ENCODE data around the gene CFAP299. TPM values are rescaled to one million over a fixed set of nuclear protein-coding genes. Genes with fewer than 3 reads are reported as not detected.
A peak's percentile ranks its signal among the peaks of the same experiment; 100 is the strongest.

The CFAP299 gene
- total RNA-seq, 4 donors from 2014 or later: 0.79 TPM; not detected in 3

DNA sequence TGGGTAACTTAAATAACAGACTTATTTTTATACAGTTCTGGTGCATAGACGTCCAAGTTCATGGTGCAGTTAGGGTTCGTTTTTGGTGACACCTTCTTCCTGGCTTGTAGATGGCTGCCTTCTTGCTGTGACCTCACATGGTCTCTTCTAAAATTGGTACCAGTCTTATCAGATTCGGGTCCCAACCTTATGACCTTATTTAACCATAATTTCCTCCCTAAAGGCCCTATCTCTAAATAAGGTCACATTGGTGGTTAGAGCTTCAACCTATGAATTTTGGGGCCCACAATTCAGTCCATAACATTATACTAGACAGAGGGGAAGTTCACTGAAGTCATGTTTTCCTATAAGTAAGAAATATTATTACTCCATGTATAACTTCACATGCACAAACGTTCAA is 128.0 kb downstream of the CFAP299 start:
- ATAC-seq (ENCODE audit: low FRiP score) (no peak), DNase-seq (ENCODE audit: low spot score) (no peak)
- TF ChIP-seq, protein P1, sequence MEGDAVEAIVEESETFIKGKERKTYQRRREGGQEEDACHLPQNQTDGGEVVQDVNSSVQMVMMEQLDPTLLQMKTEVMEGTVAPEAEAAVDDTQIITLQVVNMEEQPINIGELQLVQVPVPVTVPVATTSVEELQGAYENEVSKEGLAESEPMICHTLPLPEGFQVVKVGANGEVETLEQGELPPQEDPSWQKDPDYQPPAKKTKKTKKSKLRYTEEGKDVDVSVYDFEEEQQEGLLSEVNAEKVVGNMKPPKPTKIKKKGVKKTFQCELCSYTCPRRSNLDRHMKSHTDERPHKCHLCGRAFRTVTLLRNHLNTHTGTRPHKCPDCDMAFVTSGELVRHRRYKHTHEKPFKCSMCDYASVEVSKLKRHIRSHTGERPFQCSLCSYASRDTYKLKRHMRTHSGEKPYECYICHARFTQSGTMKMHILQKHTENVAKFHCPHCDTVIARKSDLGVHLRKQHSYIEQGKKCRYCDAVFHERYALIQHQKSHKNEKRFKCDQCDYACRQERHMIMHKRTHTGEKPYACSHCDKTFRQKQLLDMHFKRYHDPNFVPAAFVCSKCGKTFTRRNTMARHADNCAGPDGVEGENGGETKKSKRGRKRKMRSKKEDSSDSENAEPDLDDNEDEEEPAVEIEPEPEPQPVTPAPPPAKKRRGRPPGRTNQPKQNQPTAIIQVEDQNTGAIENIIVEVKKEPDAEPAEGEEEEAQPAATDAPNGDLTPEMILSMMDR (IDR thresholded peaks at IDR 0.05): no peak

DNA sequence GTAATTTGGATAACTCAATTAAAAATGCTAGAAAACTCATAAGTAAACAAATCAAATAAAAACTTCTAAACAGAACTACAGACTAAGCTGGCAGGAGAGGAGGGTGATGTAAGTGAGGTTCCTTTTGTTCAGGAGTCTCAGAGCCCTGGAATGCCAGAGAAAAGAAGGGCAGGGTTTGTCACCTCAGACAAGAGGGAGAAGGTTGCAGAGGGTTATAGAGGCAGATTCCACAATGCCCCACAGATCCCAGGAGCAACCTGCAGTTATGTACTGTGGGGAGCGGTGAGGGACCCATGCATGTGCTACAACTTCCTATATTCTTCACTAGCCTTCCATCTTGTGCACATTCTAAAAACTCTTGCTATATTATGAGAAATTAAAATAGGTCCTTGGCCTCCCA is 129.7 kb downstream of the CFAP299 start:
- ATAC-seq (ENCODE audit: low FRiP score) (no peak), DNase-seq (ENCODE audit: low spot score) (no peak)
- TF ChIP-seq, protein P1 (IDR thresholded peaks at IDR 0.05): no peak

DNA sequence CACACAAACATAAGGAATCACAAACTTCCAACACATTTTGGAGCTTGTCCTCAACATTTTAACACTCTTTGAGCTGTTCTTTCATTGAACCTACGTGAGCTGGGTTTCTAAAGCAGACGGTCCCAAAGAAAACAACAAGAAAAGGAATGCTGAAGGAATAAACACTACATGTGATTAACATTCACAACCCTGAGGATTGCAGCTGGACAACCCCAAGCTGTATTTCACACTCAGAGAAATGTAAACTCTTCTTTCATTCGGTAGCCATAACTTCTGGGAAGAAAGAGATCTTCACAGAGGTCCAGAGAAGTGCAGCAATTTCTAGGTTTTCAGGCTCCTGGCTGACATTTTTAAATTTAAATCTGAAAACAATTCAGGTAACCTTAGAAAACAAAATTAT is 130.2 kb downstream of the CFAP299 start:
- DNase-seq (ENCODE audit: low spot score) (no peak), ATAC-seq (ENCODE audit: low FRiP score) (no peak)
- TF ChIP-seq, protein P1 (IDR thresholded peaks at IDR 0.05): no peak

DNA sequence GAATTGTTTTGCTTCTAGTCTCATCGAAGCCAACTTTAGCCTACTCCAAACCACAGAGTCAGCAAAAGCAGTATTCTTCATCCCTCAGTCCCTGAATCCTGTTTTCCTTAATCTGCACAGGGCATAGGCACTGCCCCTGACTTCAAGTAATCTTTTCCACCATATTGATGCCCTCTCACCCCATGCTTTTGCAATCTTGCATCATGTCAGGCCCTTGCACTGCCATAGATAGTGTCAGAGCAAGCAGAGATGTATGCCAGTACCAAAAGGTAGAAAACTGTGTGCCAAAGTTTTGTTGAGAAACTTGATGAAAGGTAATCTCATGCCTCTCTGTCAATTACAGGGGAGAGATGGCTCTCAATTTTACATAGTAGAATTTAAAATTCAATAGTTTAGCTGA is 131.1 kb downstream of the CFAP299 start:
- no peak for ATAC-seq (ENCODE audit: low FRiP score)
- no peak for DNase-seq (ENCODE audit: low spot score)
- TF ChIP-seq, protein P1 (IDR thresholded peaks at IDR 0.05): no peak

DNA sequence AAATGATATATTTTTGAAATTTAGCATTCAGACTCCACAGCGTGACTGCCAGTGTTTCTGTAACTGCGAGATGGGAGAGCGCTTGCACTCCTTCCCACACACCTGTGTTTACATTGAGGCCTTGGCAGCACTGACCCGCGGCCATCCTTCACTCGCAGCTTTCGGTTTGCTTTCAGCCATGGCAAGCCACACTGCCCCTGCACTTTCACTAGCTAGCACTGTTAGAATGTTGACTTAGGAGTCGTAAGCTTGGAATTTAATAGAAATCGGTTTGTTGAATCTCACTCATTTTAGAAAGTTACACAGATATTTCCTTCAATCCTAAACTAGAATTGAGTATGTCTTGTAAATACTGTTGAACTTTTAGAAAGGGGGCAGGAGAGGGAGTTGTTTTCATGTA is 136.2 kb downstream of the CFAP299 start:
- TF ChIP-seq, protein P1 (IDR thresholded peaks at IDR 0.05): no peak
- peak; percentile 66 for ATAC-seq (ENCODE audit: low FRiP score)

DNA sequence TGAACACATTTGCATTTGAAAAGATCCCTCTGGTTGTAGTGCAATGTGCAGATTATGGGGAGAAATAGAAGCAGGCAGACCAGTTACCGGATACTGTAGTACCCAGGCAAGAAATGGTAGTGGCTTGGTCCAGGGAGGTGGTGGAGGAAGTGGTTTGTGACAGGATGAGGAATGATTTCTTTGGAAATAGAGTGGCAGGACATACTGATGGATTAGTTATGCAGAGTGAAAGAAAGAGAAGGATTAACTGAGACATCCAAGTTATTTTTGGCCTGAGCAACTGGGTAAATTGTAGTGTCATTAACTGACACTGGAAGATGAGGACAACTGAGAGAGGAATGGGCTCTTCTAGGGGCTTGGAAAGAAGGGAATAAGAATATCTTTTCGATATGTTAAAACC is 139.7 kb downstream of the CFAP299 start:
- TF ChIP-seq, protein P1 (IDR thresholded peaks at IDR 0.05): no peak
- DNase-seq (ENCODE audit: low spot score) (no peak), ATAC-seq (ENCODE audit: low FRiP score) (no peak)

More for the DNA sequence above, 136.2 kb downstream of the CFAP299 start:
- no peak for DNase-seq (ENCODE audit: low spot score)

DNA sequence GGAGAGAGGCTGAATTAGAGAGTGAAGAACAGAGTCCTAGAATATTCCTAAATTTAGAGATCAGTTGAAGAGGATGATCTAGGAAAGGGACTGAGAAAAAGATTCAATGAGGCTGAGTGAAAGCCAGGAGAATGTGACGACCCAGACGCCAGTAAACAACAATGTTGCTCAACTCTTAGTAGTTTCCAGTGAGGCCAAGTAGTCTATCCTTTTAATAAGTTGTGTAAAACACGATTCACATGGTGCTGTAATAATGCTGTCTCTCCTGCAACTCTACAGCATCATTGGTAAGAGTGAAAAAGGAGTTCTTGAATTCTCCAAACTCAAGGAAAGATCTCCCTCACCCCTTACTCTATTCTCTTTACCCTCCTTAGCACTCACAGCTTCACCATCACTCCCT is 140.3 kb downstream of the CFAP299 start:
- ATAC-seq (ENCODE audit: low FRiP score): no peak
- TF ChIP-seq, protein P1 (IDR thresholded peaks at IDR 0.05): no peak
- no peak for DNase-seq (ENCODE audit: low spot score)

All from omental fat pad (tissue), 4 donors.